GM12801 (cell line): ENCODE data around the gene GRIK4.

ENCODE experiments used
- CTCF ChIP-seq: IDR thresholded peaks from one replicate; pipeline ENCODE4 v1.5.1; 2011; ENCODE audit warnings: control low read depth; ENCODE audit not compliant: insufficient read length; ENCODE audit errors: extremely low read depth

GRIK4 gene

GRCh38 chr11:120528749-120529148, 17.2 kb downstream of the GRIK4 start:
- TF ChIP-seq CTCF, result no peak

DNA sequence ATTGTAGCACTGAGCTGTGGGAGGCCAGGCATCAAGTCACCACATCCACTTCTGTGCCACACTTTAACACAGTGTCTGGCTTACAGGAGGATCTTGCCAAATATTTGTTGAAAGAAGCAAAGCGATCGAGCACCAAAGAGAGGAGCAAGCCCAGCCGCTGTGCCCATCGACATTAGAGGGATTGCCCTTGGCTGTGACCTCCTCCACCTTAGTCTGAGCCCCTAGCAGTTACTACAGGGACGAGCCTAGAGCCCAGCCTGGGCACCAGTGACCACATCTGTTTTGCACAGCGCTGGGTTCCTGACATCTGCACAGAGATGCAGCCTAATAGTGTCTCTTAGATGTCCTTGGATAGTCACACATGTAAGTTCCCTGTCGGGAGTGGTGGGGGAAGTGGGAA, 17.7 kb downstream of the GRIK4 start:
- TF ChIP-seq CTCF, result no peak

GRCh38 chr11:120529911-120530310, 18.4 kb downstream of the GRIK4 start:
- no peak for TF ChIP-seq CTCF

DNA sequence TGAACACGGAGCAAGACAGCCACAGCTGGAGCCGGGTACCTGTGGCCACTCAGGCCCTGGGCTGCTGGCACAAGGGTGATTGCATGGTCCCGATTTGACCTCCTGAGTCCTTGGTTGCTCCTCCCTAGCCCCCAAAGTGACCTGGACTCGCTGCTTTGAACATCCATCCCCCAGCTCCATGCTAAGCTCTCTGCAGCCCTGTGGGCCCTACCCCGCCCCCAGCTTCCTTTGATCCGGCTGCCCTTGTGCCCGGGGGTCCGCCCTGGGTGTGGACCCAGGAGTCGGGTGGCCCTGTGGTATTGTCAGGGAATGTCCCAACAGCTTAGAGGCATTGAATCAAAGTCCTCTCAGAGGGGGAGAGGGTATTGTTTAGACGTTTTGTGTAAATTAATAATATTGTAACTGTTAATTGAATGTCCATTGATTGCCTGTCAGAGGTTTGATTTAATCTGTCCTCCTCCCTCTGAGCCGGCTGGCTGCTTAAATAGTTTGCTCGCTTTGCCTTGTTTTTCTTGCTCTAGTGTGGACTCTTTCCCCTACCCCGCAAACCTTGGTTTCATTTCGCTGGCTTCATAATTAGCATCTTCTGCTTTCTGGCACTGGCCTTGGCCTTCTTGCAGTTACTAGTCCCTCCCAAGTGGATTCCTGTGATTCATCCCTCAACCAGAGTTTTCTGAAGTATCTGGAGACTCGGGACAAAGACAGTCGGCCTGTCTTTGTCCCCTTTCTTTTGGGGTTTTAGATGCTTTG, 20.7 kb downstream of the GRIK4 start:
- TF ChIP-seq CTCF, result no peak

- TF ChIP-seq CTCF, result no peak
Measured at GRCh38 chr11:120532832-120533196, 21.3 kb downstream of the GRIK4 start.

DNA sequence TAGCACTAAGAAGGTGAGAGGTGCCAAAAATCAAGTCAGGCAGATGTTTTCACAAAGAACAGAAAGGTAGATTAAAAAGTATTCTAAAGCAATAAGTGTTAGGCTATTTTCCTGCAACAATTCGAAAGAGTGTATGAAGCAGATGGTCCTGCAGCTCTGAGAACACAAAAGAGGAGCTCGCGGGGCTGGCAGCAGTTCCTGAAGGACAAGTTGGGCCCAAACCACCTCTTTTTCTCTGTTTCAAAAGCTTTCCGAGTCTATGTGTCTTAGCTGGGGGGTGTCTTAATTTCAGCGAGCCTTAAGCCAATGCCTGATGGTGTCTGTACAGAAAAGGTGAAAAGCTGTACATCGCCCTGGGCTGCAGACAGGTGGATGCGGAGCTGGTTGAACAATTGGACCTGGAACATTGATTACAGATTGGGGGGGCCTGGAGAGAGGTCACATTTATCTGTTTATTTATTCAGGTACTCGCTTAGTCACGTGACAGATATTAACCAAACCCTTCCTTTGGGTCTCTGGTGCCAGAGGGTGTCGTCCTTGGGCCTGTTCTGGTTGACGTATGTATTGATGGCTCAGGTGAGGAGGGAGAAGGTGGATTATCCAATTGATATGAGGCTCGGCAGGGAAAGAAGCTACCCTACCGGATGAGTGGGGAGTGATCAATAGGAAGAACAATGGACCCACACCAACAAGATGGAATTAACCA, 24.7 kb downstream of the GRIK4 start:
- no peak for TF ChIP-seq CTCF

- TF ChIP-seq CTCF, result no peak
Measured at GRCh38 chr11:120536797-120537169, 25.2 kb downstream of the GRIK4 start.
